Activated CD8-positive, alpha-beta memory T cell treated with anti-CD3 and anti-CD28 coated beads for 48 hours (primary cell): ENCODE results near the gene PSORS1C2.
"Not testable (repeated sequence)": the region's sequence is repeated elsewhere in the genome, so short reads cannot be mapped to it uniquely, and the experiment has no call there.

Source experiments
- DNase-seq, 3 experiments: peaks; one replicate each; pipeline ENCODE4 v3.0.0-alpha.2; 2020; ENCODE audit warnings: low read depth in 2 of 3, low spot score in 2 of 3

The PSORS1C2 gene

DNA sequence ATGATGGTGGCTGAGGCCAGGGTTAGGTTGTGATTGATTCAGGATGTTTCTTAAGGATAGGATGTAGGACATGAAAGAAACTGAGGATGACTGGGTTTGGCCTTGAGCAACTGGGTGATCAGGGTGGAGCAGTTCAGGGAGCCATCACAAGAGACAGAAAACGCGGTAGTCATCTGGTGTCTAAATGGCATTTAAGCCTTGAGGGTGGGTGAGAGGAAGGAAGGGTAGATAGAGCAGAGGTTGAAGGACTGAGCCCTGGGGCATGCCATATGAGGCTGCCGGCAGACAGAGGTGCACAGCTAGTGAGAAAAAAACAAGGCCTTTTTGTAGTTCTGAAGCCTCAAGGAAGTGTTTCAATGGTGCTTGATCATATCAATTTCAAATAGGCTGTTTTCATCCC lies 29.7 kb upstream of the PSORS1C2 start:
- DNase-seq: no peak

DNA sequence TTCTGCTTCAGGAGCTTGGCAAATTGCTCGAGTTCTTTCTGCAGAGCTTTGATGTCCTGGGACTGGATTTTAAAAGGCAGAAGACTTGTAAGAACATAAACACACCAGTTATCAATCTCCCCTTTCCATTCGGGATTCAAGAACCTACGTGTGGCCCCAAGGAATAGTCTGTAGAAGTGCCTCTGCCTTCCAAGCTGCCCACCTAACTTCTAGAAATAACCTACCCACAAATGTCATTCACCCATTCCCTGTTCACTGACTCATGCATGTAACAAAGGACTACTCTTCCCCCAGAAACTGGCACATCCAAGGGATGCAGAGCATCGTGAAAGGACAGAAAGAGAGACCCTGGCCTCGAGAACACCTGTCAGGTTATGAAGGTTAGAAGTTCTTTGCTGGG lies 27.1 kb upstream of the PSORS1C2 start:
- DNase-seq: no peak

DNA sequence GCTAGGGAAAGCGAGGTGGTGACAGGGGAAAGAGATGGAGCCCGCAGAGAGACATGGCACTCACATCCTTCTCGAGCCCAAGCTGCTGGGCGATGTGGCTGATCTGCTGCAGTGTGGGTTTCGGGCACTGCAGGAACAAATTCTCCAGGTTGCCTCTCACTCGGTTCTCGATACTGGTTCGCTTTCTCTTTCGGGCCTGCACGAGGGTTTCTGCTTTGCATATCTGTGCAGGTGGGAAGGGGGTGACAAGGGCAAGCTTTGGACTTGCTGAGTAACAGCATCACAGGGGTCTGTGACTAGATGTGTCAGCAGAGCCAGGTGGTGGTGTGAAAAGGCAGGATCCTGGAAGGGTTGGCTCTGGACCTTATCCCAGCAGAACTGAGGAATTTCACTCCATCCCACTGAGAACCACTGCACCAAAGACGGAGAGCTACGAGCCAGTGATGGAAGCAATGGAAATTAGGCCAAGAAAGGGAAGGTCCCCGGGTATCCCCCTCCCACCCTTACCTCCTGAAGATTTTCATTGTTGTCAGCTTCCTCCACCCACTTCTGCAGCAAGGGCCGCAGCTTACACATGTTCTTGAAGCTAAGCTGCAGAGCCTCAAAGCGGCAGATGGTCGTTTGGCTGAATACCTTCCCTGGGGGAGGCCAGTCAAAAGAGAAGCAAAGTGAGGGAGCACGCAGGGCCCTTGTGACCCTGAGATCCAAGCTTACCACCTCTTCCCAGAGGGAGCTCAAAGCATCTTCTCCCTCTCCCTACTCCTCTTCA lies 26.4 kb upstream of the PSORS1C2 start:
- not testable (repeated sequence) for DNase-seq

DNA sequence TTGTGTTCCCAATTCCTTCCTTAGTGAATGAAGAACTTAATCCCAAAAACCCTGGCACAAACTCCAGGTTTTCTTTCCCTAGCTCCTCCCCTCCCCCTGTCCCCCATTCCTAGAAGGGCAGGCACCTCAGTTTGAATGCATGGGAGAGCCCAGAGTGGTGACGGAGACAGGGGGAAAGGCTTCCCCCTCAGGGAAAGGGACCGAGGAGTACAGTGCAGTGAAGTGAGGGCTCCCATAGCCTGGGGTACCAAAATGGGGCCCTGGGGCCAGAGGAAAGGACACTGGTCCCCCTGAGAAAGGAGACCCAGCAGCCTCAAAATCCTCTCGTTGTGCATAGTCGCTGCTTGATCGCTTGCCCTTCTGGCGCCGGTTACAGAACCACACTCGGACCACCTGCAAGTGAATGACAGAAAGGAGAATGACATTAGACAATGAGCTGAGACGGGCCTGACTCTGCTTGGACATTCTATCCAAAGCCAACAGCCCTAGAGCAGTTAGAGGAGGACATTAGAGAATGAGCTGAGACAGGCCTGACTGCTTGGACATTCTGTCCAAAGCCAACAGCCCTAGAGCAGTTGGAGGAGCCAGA lies 25.7 kb upstream of the PSORS1C2 start:
- DNase-seq: not testable (repeated sequence)

DNA sequence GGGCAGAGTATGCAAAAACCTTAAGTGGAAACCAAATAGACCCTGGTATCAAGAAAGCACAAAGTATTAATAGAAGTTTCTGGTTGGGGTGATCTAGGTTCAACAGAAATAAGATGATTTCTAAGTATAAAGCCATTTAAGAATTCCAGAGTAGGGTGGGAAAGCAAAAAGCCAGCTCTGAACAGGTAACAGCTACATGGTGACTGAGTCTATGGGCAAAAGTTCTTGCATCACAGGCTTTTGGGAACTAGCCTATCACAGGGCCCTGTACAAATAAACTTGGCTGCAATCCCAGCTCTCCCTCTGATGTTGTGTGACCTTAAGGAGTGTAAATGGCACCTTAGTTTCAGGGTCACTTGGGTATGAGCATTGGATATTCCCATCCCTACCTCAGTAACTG lies 25.1 kb upstream of the PSORS1C2 start:
- DNase-seq: no peak

DNA sequence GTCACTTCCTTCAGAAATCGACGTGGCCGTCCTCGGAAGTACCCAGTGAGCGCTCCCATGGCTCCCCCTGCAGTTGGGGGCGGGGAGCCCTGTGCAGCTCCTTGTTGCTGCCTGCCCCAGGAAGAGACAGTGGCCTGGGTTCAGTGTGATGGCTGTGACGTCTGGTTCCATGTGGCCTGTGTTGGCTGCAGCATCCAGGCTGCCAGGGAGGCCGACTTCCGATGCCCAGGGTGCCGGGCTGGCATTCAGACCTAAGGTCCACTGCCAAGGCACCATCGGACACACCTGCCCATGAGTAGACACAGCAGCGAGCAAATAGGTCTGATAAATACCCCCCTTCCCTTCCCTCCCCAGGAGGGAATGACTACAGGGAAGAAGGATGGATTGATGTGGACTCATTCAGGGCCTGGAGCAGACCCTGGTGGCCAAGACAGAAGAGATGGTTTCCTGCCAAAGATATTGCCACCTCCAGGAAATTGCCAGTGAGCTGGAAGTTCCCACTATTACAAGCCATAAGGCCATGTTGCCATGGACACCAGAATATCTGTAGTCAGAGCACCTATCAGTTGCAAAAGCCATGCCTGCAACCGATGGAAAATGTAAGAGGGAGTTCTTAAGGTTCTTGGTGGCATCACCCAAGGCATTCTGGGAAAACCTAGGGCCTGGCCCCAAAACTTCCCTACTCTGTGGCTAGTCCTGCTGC lies 23.7 kb upstream of the PSORS1C2 start:
- no peak for DNase-seq

DNA sequence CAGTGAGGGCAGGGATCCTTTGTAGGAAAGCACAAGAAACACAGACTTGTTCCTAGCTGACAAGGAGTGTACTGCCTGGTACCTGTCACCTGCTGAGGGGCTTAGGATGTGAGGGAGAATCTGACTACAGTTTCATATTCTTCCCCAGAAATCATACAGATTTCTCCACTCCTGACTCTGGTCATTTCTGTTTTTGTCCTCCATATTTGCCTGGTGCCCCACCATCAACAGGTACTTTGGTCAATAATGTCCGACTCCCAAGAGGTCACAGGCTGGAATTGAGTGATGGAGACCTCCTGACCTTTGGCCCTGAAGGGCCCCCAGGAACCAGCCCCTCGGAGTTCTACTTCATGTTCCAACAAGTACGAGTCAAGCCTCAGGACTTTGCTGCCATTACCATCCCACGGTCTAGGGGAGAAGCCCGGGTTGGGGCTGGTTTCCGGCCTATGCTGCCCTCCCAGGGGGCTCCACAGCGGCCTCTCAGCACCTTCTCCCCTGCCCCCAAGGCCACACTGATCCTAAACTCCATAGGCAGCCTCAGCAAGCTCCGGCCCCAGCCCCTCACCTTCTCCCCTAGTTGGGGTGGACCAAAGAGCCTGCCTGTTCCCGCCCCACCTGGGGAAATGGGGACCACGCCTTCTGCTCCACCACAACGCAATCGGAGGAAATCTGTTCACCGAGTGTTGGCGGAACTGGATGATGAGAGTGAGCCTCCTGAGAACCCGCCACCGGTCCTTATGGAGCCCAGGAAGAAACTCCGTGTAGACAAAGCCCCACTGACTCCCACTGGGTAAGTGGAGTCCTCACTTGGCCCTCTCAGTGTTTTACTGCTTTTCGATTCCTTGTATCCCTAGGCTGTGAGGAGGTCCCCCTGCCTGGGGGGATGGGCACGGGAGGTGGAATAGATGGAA lies 22.6 kb upstream of the PSORS1C2 start:
- DNase-seq: no peak

DNA sequence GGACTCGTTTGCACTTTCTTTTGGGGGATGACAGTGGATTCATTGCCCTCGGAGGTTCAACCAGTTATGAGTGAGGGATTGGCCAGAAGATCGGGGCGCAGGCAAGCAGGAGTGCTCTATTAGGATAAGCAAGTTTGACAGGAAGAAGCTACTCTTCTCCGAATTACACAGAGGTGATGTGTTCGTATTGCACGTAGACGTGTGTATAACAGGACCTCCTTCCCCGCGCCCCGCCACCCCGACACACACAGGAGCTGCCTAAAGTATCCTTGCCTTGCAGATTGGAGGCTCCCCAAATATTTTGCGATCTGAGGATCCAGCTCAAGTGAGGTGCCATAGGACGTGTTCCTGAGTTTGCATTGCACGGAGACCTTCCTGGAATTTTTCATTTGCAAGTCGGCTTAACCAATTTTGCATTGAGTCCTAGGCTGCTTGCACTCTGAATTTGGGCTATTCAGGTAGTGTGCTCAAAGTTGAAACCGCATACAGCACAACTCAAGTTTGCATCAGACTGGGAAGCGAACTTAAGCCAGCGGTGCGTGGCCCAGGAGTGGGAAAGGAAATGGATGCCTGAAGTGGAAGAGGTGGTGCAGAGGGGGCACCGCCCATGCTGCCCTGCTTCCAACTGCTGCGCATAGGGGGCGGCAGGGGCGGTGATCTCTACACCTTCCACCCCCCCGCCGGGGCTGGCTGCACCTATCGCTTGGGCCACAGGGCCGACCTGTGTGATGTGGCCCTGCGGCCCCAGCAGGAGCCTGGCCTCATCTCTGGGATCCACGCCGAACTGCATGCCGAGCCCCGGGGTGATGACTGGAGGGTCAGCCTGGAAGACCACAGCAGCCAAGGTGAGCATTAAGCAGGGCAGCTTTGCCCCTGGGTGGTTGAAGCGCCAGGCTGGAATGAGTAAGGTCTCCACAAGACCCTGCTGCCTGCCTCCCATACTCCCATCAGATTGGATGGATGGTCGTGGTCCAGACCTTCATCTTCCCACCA lies 20.3 kb upstream of the PSORS1C2 start:
- peak in 1 of 3 experiments; percentile 15 for DNase-seq

DNA sequence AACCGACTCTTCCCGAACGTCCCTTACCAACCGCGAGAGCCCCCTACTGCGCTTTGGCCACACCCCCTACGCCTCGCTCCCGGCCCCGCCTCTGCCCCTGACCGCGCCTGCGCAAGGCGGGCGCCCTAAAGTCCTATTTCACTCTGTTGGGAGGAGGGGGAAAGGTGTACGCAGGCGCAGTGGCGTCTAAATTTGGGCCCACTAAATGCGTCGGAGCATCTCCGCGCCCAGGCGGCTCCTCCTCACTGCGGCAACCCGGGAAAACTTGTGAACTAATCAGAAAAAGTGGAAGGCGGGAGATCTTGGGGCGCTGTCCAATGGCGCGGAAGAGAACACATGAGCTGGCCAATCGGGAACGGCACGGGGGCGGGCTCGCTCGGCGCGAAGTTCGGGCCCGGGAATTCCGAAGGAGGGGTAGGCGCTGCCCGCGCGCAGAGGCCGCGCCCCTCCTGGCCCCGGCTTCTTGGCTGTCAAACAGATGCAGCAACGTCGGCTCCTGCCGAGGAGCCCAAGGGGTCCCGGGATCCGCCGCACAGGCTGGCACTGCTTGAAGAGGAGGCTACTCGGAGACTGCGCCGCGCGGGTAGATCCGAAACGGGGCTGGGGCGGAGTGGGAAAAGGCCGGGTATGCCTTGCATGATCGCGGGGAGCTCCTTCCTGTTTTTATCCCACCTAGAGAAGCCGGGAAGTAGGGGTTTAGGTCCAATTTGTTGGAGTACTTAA lies 19.4 kb upstream of the PSORS1C2 start, which contains the start of gene TCF19:
Gene TCF19 (plus strand): TSS at position 450 of the 723 bp plus-strand sequence. CDS start 881 bp downstream, outside the sequence.
- peak; percentile 89 to 97 (median 95) for DNase-seq

DNA sequence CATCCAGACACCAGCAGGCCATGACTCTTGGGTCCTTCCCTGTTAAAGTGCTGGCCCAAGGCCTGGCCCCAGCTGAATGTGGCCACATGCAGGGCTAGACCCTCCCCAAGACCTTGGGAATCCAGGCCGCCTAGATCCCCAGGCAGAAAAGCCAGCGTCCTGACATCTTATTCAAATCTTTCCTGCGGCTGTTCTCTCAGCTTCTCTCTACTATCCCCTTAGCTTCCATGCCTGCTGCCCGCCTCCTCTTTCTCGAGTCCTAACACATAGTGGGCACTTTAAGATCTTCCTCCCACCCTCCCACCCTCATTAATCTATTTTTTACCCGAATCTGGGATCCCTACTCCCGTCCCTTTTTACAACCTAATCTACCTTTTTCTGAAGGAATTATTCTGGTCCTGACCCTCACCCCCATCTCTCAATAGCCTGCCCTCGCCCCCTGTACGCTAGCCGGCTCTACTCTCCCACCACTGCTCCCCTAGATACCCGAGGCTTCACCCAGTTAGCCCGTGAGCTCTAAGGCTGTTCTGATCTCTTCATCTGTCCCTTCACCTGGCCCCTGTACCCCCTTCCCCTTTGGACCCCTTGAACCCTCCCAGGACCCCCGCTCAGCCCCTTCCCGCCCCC lies 18.8 kb upstream of the PSORS1C2 start, which contains the start of gene CCHCR1:
Gene CCHCR1 (minus strand): TSS at position 290 of the 627 bp plus-strand sequence. CDS start 202 bp downstream, at position 88.
- DNase-seq: no peak

DNA sequence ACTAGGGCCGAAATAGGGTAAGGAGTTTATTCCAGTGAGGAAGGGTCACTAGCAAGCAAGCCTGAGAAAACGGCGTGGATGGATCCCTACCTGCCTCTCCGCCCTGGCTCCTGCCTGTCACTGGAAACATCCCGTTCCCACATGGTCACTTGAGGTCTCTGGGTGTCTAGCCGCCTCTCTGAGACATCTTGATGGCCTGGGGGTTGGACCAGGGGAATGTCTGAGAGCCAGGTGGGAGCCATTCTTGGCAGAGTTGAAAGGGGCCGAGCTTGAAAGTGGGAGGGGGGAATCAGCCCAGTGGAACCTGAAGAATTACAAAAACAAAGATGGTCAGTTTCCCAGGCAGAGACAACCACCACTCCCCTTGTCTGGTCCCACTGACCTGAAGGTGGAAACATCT lies 17.8 kb upstream of the PSORS1C2 start:
- no peak for DNase-seq

DNA sequence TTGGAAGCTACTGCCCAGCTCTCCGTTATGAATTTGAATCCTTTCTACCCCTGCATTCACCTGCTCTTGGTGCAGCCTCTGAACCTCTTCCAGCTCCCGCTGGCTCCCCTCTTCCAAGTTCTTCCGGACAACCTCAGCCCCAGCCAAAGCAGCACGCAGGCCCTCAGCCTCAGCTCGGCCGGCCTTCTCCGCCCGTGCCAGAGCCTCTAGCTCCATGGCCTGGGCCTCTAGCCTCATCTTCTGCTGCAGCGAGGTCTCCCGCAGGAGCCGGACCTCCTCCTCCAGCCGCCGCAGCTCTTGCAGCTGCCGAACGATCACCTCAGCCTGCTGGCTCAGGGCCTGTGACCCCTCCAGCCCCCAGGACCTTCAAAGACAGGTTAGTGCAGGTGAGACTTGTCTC lies 15.6 kb upstream of the PSORS1C2 start:
- DNase-seq: no peak

DNA sequence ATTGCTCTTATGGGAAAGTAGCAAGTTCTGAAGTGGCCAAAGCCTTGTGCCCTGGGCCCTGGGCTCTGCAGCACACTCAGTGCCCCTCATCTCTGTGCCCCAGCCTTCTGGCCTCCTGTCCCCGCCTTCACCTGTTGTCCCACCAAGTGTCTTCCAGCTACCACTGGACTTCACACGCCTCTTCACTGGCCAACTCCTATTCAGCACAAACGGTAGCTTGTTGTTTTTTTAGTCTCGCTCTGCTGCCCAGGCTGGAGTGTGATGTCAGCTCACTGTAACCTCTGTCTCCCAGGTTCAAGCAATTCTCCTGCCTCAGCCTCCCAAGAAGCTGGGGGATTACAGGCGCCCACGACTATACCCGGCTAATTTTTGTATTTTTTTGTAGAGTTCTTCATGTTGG lies 13.9 kb upstream of the PSORS1C2 start:
- no peak for DNase-seq

DNA sequence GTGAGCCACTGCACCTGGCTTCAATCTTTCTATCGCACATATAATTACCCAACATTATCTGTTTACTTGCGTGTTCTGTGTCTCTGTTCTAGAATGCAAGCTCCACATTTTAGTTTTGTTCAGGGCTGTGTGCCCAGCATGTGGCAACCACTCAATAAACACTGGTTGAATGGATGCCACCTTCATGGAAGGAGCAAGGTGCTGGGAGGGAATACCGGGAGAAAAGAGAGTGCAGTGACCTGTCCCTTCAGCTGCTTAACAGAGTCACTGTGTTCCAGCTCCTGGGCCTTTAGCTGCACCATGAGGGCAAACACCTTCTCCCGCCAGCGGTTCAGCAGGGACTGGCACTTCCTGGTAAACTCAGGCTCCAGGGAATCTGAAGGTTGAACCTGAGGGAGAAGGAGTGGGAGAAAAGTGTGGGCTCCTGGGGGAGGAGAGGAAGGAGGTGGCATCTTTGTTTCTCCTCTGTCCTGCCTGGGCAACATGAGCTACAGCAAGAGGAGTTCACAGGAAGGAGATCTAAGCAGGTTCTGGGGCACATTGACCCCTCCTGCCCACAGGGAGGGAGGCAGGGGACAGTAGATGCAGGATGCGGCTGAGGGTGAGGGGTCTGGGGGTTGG lies 11.1 kb upstream of the PSORS1C2 start:
- DNase-seq: no peak

DNA sequence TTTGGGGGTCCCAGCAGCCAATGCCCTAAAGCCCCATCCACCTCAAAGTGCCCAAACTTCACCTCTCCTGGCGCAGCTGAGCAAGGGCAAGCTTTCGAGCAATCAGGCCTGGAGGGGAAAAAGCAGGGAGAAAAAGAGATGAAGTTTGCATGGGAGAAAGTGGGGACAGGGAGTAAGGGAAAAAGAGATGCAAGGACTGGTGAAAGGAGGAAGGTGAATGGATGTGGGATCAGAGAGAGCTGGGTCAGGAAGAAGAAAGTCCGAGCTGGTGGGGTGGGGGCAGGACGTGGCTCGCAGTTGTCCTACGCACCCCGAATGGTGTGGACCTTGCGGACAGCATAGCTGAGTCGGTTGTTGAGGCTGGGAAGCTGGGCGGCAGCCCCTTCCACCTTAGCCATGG lies 6.5 kb upstream of the PSORS1C2 start:
- no peak for DNase-seq

DNA sequence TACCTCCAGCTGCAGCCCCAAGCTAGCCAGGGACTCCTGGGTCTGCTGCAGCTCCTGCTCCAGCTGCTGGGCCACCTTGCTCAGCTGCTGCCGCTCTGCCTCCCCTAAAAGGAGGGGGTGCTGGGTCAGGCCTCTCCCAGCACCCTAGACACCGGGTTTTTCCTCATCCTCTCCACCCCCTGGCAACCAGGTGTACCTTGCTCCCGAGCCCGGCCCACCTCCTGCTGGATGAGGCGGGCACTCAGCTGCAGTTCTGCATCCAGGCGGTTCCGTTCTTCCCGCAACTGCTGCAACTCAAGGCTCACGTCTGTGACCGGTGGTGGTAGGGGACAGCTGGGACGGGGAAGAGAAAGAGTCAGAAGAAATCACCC lies 6.1 kb upstream of the PSORS1C2 start:
- DNase-seq: no peak

DNA sequence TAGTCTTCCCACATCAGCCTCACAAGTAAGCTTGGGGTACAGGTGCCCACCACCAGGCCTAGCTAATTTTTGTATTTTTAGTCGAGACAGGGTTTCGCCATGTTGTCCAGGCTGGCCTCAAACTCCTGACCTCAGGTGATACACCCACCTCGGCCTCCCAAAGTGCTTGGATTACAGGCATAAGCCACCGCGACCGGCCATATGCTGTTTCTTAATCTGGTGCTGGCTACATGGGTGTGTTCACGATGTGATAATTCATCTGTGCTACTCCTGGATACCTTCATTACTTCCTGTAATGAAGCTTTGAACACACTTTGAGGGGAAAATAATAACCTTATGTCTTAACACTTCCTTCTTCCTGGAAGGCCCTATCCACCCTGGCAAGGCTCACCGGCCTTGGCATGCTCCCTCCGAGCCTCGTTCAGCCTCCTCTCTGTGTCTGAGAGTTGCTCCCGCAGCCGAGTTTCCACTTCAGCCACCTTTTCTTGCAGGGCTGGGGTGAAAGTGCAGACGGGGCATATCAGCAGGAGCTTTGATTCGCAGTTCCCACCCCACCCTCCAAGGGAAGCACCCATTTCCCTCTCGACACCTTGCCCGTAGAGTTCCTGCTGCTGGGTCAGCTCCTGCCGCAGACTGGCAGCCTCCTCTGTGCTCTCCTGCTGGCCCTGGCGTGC lies 5.6 kb upstream of the PSORS1C2 start:
- DNase-seq: no peak

DNA sequence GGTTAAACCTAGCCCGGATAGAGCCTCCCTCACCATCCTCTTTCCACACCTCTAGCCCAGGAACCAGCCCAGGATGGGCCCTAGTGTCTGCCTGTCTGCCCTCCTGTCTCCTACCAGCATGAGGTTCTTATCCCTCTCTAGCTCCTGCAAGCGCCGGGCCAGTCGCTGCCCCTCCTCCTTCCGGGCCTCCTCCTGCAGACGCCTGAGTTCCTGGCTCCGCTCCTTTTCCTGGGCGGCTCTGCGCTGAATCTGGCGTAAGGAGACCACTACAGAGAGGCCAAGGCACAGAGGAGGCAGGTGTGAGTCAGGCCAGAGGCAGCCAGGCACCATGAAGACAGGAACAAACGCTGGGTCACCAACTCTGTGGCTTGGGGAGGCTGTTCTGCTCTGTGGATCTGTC lies 4.3 kb upstream of the PSORS1C2 start:
- DNase-seq: no peak
